IMR-90 (cell line): Measurements from ENCODE around the gene EVI5. TPM values are rescaled to one million over a fixed set of nuclear protein-coding genes. Genes with fewer than 3 reads are reported as not detected.

ENCODE experiments used
- ATAC-seq: fragments of 200-7000 bp; cut with Tn5 transposase; 2 replicates; pipeline ENCODE4 v1.9.1; 2020; ENCODE audit warnings: low read depth, mild to moderate bottlenecking, moderate library complexity
- BruUV-seq: library from RNA; stranded (reverse); fragments of 400-500 nt; replicated peaks from 2 replicates; lab custom pipeline; 2021; lab: Mats Ljungman, UMichigan
- CTCF ChIA-PET: fragments of 300-600 bp; formaldehyde crosslinking; extraction: SDS; loops from one replicate; lab custom pipeline; 2021; ENCODE audit warnings: antibody characterized with exemption; lab: Yijun Ruan, JAX
- POLR2A ChIA-PET: fragments of 300-600 bp; sonication (Branson Sonifier 250); formaldehyde crosslinking; loops from one replicate; lab custom pipeline; 2022; ENCODE audit warnings: antibody characterized with exemption; ENCODE audit not compliant: unreplicated experiment; lab: Charles Lee
- DNase-seq: peaks from one replicate; pipeline ENCODE4 v3.0.0; 2013
- H2AFZ ChIP-seq: replicated peaks from 2 replicates; pipeline ENCODE3; 2013; ENCODE audit warnings: low read length, mild to moderate bottlenecking; ENCODE audit not compliant: poor library complexity
- H2AK5ac ChIP-seq: 2 replicates; pipeline ENCODE4 v1.6.1; 2013; ENCODE audit warnings: low read depth, low read length, inconsistent platforms
- H2AK9ac ChIP-seq: replicated peaks from 2 replicates; pipeline ENCODE3; 2013; ENCODE audit warnings: mild to moderate bottlenecking, low read depth, low read length, moderate library complexity; ENCODE audit not compliant: poor library complexity
- H2BK120ac ChIP-seq: 2 replicates; pipeline ENCODE4 v1.6.1; 2013; ENCODE audit warnings: low read depth, low read length, inconsistent platforms
- H2BK15ac ChIP-seq: 3 replicates; pipeline ENCODE4 v1.6.1; 2013; ENCODE audit warnings: low read depth, low read length, inconsistent platforms
- H2BK20ac ChIP-seq: 2 replicates; pipeline ENCODE4 v1.6.1; 2013; ENCODE audit warnings: low read depth, mild to moderate bottlenecking, inconsistent platforms, low read length, moderate library complexity
- H2BK5ac ChIP-seq: 2 replicates; pipeline ENCODE4 v1.6.1; 2013; ENCODE audit warnings: mild to moderate bottlenecking, low read depth, low read length, inconsistent platforms; ENCODE audit not compliant: poor library complexity, severe bottlenecking
- H3K14ac ChIP-seq: replicated peaks from 2 replicates; pipeline ENCODE4 v1.6.1; 2013; ENCODE audit warnings: low read depth, low read length, inconsistent platforms
- H3K18ac ChIP-seq: 2 replicates; pipeline ENCODE4 v1.6.1; 2013; ENCODE audit warnings: low read depth, low read length, control low read depth
- H3K23ac ChIP-seq: 2 replicates; pipeline ENCODE4 v1.6.1; 2013; ENCODE audit warnings: low read depth, low read length, inconsistent platforms
- H3K27ac ChIP-seq: 2 replicates; pipeline ENCODE4 v1.5.1; 2013; ENCODE audit warnings: mild to moderate bottlenecking, control low read depth, low read length; ENCODE audit not compliant: insufficient read depth
- H3K27me3 ChIP-seq: 2 replicates; pipeline ENCODE4 v1.6.1; 2013; ENCODE audit warnings: low read length; ENCODE audit not compliant: control insufficient read depth, insufficient read depth
- H3K36me3 ChIP-seq: 2 replicates; pipeline ENCODE4 v1.6.1; 2013; ENCODE audit warnings: low read length, mixed read lengths; ENCODE audit not compliant: control insufficient read depth, insufficient read depth
- H3K4ac ChIP-seq: 2 replicates; pipeline ENCODE4 v1.6.1; 2013; ENCODE audit warnings: low read depth, low read length, inconsistent platforms
- H3K4me1 ChIP-seq: 2 replicates; pipeline ENCODE4 v1.6.1; 2013; ENCODE audit warnings: low read length, mixed read lengths; ENCODE audit not compliant: control insufficient read depth, insufficient read depth
- H3K4me2 ChIP-seq: 2 replicates; pipeline ENCODE4 v1.6.1; 2013; ENCODE audit warnings: low read depth, mild to moderate bottlenecking, control low read depth, low read length, moderate library complexity
- H3K4me3 ChIP-seq: 2 replicates; pipeline ENCODE4 v1.5.1; 2013; ENCODE audit warnings: low read depth, mild to moderate bottlenecking, control low read depth, low read length, moderate library complexity; ENCODE audit not compliant: insufficient read depth
- H3K56ac ChIP-seq: 2 replicates; pipeline ENCODE4 v1.6.1; 2013; ENCODE audit warnings: low read length, inconsistent platforms; ENCODE audit not compliant: insufficient read depth; ENCODE audit errors: extremely low read depth
- H3K79me1 ChIP-seq, 2 experiments: 2 replicates each; pipeline ENCODE4 v1.6.1; 2013; ENCODE audit warnings: low read length in 2 of 2, inconsistent platforms in 1 of 2, low read depth in 1 of 2
- H3K9ac ChIP-seq: 2 replicates; pipeline ENCODE4 v1.6.1; 2013; ENCODE audit warnings: low read depth, low read length, control low read depth
- H3K9me1 ChIP-seq: 2 replicates; pipeline ENCODE4 v1.6.1; 2013; ENCODE audit warnings: low read length, inconsistent platforms; ENCODE audit not compliant: insufficient read depth
- H3K9me3 ChIP-seq: 2 replicates; pipeline ENCODE4 v1.6.1; 2013; ENCODE audit warnings: low read length; ENCODE audit not compliant: control insufficient read depth, insufficient read depth
- H4K20me1 ChIP-seq: 2 replicates; pipeline ENCODE4 v1.6.1; 2013; ENCODE audit warnings: low read length, inconsistent platforms; ENCODE audit not compliant: insufficient read depth
- H4K5ac ChIP-seq: 2 replicates; pipeline ENCODE4 v1.6.1; 2013; ENCODE audit warnings: mild to moderate bottlenecking, low read depth, low read length, control low read depth
- H4K8ac ChIP-seq, 2 experiments: 2 replicates each; pipeline ENCODE4 v1.6.1; 2013; ENCODE audit warnings: low read depth in 2 of 2, low read length in 2 of 2, control low read depth in 1 of 2, inconsistent platforms in 1 of 2
- H4K91ac ChIP-seq: 2 replicates; pipeline ENCODE4 v1.6.1; 2013; ENCODE audit warnings: low read depth, low read length, inconsistent platforms; ENCODE audit not compliant: insufficient read depth
- BHLHE40 ChIP-seq: fragments of 150-350 bp; IDR thresholded peaks from 2 replicates; pipeline ENCODE4 v1.6.1; 2016; ENCODE audit warnings: mild to moderate bottlenecking, low read depth, low read length
- MAZ ChIP-seq: IDR thresholded peaks from 2 replicates; pipeline ENCODE4 v1.6.1; 2012; ENCODE audit warnings: low read depth, mild to moderate bottlenecking, low read length, improper control_type of control experiment, moderate library complexity, borderline replicate concordance
- WGBS, 2 experiments: methylation state at CpG; one replicate each; pipeline versions ENCODE4 v1.1.5 to v1.1.7; 2013; ENCODE audit warnings: missing lambda C conversion rate in 2 of 2; ENCODE audit not compliant: insufficient read length in 1 of 2; ENCODE audit errors: extremely low coverage in 2 of 2; 5-methylcytosine and 5-hydroxymethylcytosine counted together
- dilution Hi-C: fragments of 300-500 bp; cut with HindIII; formaldehyde crosslinking; loops from one replicate; pipeline ENCODE4 v1.14.3; 2018; ENCODE audit warnings: low sequenced_read_pairs; ENCODE audit not compliant: unreplicated experiment
- in situ Hi-C: fragments of 300-500 bp; cut with MboI; formaldehyde crosslinking; loops from 3 replicates; pipeline ENCODE4 v1.14.3; 2019; ENCODE audit warnings: low sequenced_read_pairs, inconsistent platforms, mixed read lengths
- intact Hi-C: fragments of 100-400 bp; cut with micrococcal nuclease; formaldehyde crosslinking; loops from 2 replicates; pipeline ENCODE4 v1.10.0; 2022
- polyA plus RNA-seq, 3 experiments: library from polyadenylated mRNA; depleted of rRNA; stranded (reverse); fragments of >200 nt; gene quantifications; 2 replicates each; pipeline ENCODE4 v1.2.3, GENCODE V29; 2012; ENCODE audit warnings: low replicate concordance in 1 of 3
- total RNA-seq: library from RNA; depleted of rRNA; stranded (reverse); fragments of >200 nt; gene quantifications from 2 replicates; pipeline ENCODE4 v1.2.3, GENCODE V29; 2012
- TF ChIP-seq, protein P1 (sequence below): fragments of 150-350 bp; IDR thresholded peaks from 2 replicates; pipeline ENCODE4 v1.6.1; 2017; ENCODE audit warnings: mild to moderate bottlenecking, antibody characterized with exemption, low read length, low read depth

Gene EVI5
- total and polyA plus RNA-seq, 2 of the 4 experiments (the other 2 are of a cell fraction) = 13.9 to 26.9 TPM

GRCh38 chr1:92691925-92692324, 93.0 kb downstream of the EVI5 start:
- Histone ChIP-seq H3K27me3 (no peaks in the 10 kb centered on the region), H3K4me2 (no peak overlapping the region), H3K4me3 (no peak overlapping the region), H3K4me1 (peaks cover 1% of the 10 kb centered on the region; the same call in 1 of the 2 replicates), H2AFZ (no peak overlapping the region), H4K20me1 (no peaks in the 10 kb centered on the region), H2BK15ac (no peak overlapping the region), H4K8ac (no peak overlapping the region), H2BK20ac (no peak overlapping the region), H3K36me3 (peaks cover 21% of the 10 kb centered on the region), H2AK9ac (no peak overlapping the region), H3K14ac (no peak overlapping the region), H3K79me1 (peaks cover 0 to 6% of the 10 kb centered on the region in 2 experiments; a peak in 1 of 4 replicates), H2AK5ac (no peak overlapping the region), H4K5ac (no peak overlapping the region), H2BK120ac (no peak overlapping the region), H4K91ac (no peak overlapping the region), H3K27ac (no peak overlapping the region), H3K9me3 (no peaks in the 10 kb centered on the region), H2BK5ac (no peak overlapping the region), H3K18ac (no peak overlapping the region), H3K4ac (no peak overlapping the region), H3K56ac (no peak overlapping the region), H3K23ac (no peak overlapping the region), H3K9ac (no peak overlapping the region), H3K9me1 (no peaks in the 10 kb centered on the region; the same call in 1 of the 2 replicates)
- CTCF ChIA-PET = interaction anchor here (1.2 kb wide), 1 partner anchor 14 kb away, joined by 3 read pairs; no protein-coding TSS in a partner anchor
- ATAC-seq = no peak
- DNase-seq = no peak
- in situ Hi-C loops = no loop called here
- intact Hi-C loops = no loop called here
- no CpG with 5 or more reads among the region's 1 CpG for WGBS, 2 experiments
- POLR2A ChIA-PET = no interaction called here
- TF ChIP-seq MAZ (no peak), BHLHE40 (no peak)
- TF ChIP-seq, protein P1, sequence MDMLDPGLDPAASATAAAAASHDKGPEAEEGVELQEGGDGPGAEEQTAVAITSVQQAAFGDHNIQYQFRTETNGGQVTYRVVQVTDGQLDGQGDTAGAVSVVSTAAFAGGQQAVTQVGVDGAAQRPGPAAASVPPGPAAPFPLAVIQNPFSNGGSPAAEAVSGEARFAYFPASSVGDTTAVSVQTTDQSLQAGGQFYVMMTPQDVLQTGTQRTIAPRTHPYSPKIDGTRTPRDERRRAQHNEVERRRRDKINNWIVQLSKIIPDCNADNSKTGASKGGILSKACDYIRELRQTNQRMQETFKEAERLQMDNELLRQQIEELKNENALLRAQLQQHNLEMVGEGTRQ = no peak
- dilution Hi-C loops = no loop called here
- no TSS peak for BruUV-seq
